Thyroid gland (tissue), 4 donors: ENCODE results near the gene TRIM7. TPM values are rescaled to one million over a fixed set of nuclear protein-coding genes. Genes with fewer than 3 reads are reported as not detected.
"Not testable (repeated sequence)": the region's sequence is repeated elsewhere in the genome, so short reads cannot be mapped to it uniquely, and the experiment has no call there.

Source experiments
- DNase-seq, 2 donors: peaks; one replicate each; pipeline ENCODE4 v3.0.0-alpha.2; 2019
- H3K27ac ChIP-seq, 3 donors: fragments of 200-600 bp; sonication (generic); 1 replicate in 2 of 3; 2 replicates in 1 of 3; pipeline ENCODE4 v1.5.1; 2016 to 2019; ENCODE audit warnings: mild to moderate bottlenecking in 1 of 3, moderate library complexity in 1 of 3
- H3K27me3 ChIP-seq: fragments of 200-600 bp; sonication (generic); one replicate; pipeline ENCODE4 v1.5.1; 2019
- H3K36me3 ChIP-seq, 2 donors: fragments of 200-600 bp; sonication (generic); one replicate each; pipeline ENCODE4 v1.5.1; 2016 to 2019
- H3K4me1 ChIP-seq, 2 donors: fragments of 200-600 bp; sonication (generic); one replicate each; pipeline ENCODE4 v1.5.1; 2017 to 2019
- H3K4me3 ChIP-seq, 3 donors: fragments of 200-600 bp; sonication (generic); replicated peaks in 1 of 3; 1 replicate in 2 of 3; 2 replicates in 1 of 3; pipeline ENCODE4 v1.5.1; 2016; ENCODE audit warnings: mild to moderate bottlenecking in 1 of 3
- H3K9me3 ChIP-seq: fragments of 200-600 bp; sonication (generic); one replicate; pipeline ENCODE4 v1.5.1; 2017
- POLR2A ChIP-seq, 2 donors: fragments of 450-650 bp; IDR thresholded peaks; one replicate each; pipeline ENCODE4 v1.6.1; 2017; ENCODE audit warnings: antibody characterized with exemption in 2 of 2, mild to moderate bottlenecking in 2 of 2, moderate library complexity in 1 of 2
- WGBS, 2 donors: methylation state at CpG; one replicate each; pipeline ENCODE4 v1.1.5; 2017; 5-methylcytosine and 5-hydroxymethylcytosine counted together
- intact Hi-C: fragments of 100-400 bp; cut with DNase I; formaldehyde crosslinking; loops from one replicate; pipeline ENCODE4 v1.15.1; 2023
- total RNA-seq, 4 donors: library from RNA; depleted of rRNA; stranded (reverse); fragments of >200 nt; gene quantifications; one replicate each; pipeline ENCODE4 v1.2.3, GENCODE V29; 2016
- TF ChIP-seq, protein P1 (sequence below), 6 experiments: fragments of 200-600 bp in 3 of 6; fragments of 450-650 bp in 3 of 6; sonication (generic) in 3 of 6; IDR thresholded peaks; one replicate each; pipeline ENCODE4 v1.5.1; 2016 to 2019; ENCODE audit warnings: antibody characterized with exemption in 6 of 6, mild to moderate bottlenecking in 2 of 6, inconsistent platforms in 1 of 6, moderate library complexity in 1 of 6

TRIM7 gene
- total RNA-seq, 4 donors from 2014 or later, result 12.3 to 14.2 (median 13.0) TPM

DNA sequence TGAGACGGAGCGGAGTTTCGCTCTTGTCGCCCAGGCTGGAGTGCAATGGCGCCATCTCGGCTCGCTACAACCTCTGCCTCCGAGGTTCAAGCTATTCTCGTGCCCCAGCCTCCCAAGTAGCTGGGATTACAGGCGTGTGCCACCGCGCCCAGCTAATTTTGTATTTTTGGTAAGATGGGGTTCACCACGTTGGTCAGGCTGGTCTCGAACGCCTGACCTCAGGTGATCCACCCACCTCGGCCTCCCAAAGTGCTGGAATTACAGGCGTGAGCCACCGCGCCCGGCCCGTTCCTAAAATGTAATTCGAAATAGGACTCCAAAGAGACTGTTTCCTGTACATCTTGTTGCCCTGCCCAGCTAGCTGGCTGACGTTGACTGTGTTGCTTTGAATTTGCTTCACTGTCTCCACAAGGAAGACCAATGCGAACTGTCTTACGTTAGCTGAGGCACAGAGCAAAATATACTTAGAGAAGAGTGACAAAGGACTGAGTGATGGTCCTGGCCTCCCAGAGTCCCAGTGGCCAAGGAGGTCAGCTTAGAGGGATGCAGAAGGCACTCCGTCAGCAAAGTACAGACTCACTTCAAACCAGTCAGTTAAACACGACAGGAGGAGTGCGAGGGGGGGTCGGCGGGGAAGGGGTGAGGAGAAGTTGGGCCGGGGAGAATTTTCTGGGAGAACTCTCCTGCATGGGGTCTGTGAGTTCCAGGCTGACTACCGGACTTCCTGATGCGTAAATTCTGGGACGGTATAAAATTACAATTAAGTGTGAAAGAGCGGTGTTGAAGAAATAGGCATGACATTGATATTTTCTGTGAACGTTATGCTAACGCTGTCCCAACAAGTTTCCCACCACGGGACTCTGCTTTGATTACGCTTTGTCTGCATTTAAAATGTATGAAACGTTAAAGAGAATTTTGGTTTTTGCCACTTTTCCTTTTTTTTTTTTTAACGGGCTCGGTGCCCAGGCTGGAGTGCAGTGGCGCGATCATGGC is 11.3 kb upstream of the TRIM7 start:
- H3K4me3 ChIP-seq, result peak overlapping the region in 1 of 3 donors; percentile 30
- DNase-seq, result no peak
- no peaks in the 10 kb centered on the region for H3K36me3 ChIP-seq
- H3K4me1 ChIP-seq, result peaks cover 8 to 15% of the 10 kb centered on the region in 2 donors
- 37 to 45% methylated on average over 44 of the region's 44 CpGs for WGBS, 2 donors
- H3K9me3 ChIP-seq, result no peaks in the 10 kb centered on the region
- no peak overlapping the region for H3K27ac ChIP-seq
- no peaks in the 10 kb centered on the region for H3K27me3 ChIP-seq
- intact Hi-C loops, result no loop called here
- TF ChIP-seq POLR2A (IDR thresholded peaks at IDR 0.05), result no peak
- TF ChIP-seq, protein P1, sequence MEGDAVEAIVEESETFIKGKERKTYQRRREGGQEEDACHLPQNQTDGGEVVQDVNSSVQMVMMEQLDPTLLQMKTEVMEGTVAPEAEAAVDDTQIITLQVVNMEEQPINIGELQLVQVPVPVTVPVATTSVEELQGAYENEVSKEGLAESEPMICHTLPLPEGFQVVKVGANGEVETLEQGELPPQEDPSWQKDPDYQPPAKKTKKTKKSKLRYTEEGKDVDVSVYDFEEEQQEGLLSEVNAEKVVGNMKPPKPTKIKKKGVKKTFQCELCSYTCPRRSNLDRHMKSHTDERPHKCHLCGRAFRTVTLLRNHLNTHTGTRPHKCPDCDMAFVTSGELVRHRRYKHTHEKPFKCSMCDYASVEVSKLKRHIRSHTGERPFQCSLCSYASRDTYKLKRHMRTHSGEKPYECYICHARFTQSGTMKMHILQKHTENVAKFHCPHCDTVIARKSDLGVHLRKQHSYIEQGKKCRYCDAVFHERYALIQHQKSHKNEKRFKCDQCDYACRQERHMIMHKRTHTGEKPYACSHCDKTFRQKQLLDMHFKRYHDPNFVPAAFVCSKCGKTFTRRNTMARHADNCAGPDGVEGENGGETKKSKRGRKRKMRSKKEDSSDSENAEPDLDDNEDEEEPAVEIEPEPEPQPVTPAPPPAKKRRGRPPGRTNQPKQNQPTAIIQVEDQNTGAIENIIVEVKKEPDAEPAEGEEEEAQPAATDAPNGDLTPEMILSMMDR (IDR thresholded peaks at IDR 0.05), result no peak

DNA sequence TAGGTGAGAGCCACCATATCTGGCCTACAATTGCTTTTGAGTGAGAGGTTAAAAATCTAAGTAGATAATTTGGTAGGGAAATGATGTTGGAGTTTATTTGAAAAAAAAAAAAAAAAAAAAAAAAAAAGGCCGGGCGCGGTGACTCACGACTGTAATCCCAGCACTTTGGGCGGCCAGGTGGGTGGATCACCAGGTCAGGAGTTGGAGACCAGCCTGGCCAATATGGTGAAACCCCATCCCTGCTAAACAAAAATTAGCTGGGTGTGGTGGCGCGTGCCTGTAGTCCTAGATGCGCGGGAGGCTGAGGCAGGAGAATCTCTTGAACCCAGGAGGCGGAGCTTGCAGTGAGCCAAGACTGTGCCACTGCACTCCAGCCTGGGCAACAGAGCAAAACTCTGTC is 9.3 kb upstream of the TRIM7 start:
- H3K27ac ChIP-seq, H3K27me3 ChIP-seq, intact Hi-C loops, H3K4me3 ChIP-seq, H3K36me3 ChIP-seq, H3K9me3 ChIP-seq, DNase-seq: not testable (repeated sequence)
- WGBS, 2 donors, result 92 to 95% methylated on average over 10 of the region's 10 CpGs
- peaks cover 8 to 15% of the 10 kb centered on the region in 2 donors for H3K4me1 ChIP-seq

DNA sequence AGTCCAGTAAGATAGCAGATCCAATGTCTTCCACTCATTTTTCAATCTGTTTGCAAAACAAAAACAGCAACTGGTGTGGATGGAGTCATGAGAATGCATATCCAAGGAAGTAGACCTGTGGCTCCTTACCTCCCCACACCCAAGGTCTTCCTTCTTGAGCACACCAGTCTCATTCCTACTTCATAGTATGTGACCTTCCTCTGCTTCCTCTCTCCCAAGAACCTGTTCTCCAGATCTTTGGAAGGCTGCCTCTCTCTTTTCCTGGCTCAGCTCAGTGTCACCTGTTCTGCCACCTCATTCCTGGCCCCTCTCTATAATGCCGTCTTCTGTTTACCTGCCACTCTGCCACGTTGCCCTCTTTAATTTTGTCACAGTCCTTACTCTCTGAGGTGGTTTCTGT is 7.9 kb upstream of the TRIM7 start:
- TF ChIP-seq POLR2A (IDR thresholded peaks at IDR 0.05), result no peak
- TF ChIP-seq, protein P1 (IDR thresholded peaks at IDR 0.05), result no peak
- H3K9me3 ChIP-seq, result no peaks in the 10 kb centered on the region
- intact Hi-C loops, result no loop called here
- H3K4me1 ChIP-seq, result peaks cover 8 to 15% of the 10 kb centered on the region in 2 donors
- WGBS, 2 donors, result 71 to 75% methylated on average over 2 of the region's 2 CpGs
- DNase-seq, result no peak
- H3K4me3 ChIP-seq, result no peak overlapping the region
- no peaks in the 10 kb centered on the region for H3K27me3 ChIP-seq
- no peaks in the 10 kb centered on the region for H3K36me3 ChIP-seq
- no peak overlapping the region for H3K27ac ChIP-seq

DNA sequence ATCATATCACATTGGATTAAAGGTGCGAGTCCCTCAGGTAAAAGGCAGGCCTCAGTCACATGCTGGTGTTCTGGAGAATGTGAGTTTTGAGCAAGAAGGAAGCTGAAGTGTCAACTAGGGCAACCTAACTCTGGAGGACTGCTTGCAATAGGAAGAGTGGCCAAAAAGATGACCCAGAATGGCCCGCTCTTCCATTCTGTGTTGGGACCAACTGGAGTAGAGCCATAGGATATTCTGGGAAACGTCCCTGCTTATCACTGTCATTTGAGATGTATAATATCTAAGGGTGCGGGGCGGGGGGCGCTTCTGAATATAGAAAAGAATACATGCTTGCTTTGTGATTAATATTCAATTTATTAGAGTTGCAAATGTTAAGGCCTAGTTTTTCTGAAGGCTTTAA is 7.1 kb upstream of the TRIM7 start:
- 95% methylated on average over 6 of the region's 6 CpGs for WGBS, 2 donors
- TF ChIP-seq, protein P1 (IDR thresholded peaks at IDR 0.05), result no peak
- TF ChIP-seq POLR2A (IDR thresholded peaks at IDR 0.05), result no peak
- Histone ChIP-seq H3K27ac (no peak overlapping the region), H3K4me1 (peaks cover 5 to 7% of the 10 kb centered on the region in 2 donors), H3K4me3 (no peak overlapping the region), H3K27me3 (no peaks in the 10 kb centered on the region), H3K9me3 (no peaks in the 10 kb centered on the region), H3K36me3 (no peaks in the 10 kb centered on the region)
- intact Hi-C loops, result no loop called here
- no peak for DNase-seq

DNA sequence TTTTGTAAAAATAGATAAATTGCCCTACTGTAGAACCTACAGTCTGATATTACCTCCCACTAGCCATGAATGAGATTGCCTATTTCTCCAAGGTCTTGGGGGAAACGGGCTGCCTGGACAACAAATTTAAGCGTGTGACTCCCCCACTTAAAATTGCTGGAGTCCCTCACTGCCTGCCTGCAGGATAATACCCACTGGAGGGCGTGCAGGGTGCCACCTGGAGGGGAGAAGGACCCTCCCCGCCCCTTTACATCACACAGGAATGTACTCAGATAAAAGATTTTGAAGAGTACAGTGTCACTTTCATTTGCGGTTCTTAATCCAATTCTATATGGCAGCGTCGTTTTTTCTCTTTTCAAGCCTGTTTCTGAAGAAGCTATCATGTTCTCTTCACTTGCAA is 6.2 kb upstream of the TRIM7 start:
- Histone ChIP-seq H3K4me1 (peaks cover 3 to 9% of the 10 kb centered on the region in 2 donors), H3K36me3 (no peaks in the 10 kb centered on the region), H3K4me3 (no peak overlapping the region), H3K27me3 (no peaks in the 10 kb centered on the region), H3K27ac (no peak overlapping the region), H3K9me3 (no peaks in the 10 kb centered on the region)
- no peak for DNase-seq
- no peak for TF ChIP-seq POLR2A (IDR thresholded peaks at IDR 0.05)
- TF ChIP-seq, protein P1 (IDR thresholded peaks at IDR 0.05), result no peak
- intact Hi-C loops, result no loop called here
- 62 to 65% methylated on average over 7 of the region's 7 CpGs for WGBS, 2 donors

DNA sequence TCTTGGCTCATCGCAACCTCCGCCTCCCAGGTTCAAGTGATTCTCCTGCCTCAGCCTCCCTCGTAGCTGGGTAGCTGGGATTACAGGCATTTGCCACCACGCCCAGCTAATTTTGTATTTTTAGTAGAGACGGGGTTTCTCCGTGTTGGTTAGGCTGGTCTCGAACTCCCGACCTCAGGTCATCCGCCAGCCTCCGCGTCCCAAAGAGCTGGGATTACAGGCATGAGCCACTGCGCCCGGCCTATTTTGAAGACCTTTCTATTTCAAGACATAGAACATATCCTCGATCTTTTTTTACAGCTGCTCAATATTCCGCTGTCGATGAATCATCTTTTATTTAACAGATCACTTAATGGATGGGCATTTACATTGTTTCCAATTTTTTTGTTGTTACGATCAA is 5.7 kb upstream of the TRIM7 start:
- H3K36me3 ChIP-seq, H3K27me3 ChIP-seq, intact Hi-C loops, H3K9me3 ChIP-seq, DNase-seq, H3K27ac ChIP-seq, H3K4me3 ChIP-seq: not testable (repeated sequence)
- WGBS, 2 donors, result 79 to 80% methylated on average over 17 of the region's 17 CpGs
- peaks cover 8 to 12% of the 10 kb centered on the region in 2 donors for H3K4me1 ChIP-seq

DNA sequence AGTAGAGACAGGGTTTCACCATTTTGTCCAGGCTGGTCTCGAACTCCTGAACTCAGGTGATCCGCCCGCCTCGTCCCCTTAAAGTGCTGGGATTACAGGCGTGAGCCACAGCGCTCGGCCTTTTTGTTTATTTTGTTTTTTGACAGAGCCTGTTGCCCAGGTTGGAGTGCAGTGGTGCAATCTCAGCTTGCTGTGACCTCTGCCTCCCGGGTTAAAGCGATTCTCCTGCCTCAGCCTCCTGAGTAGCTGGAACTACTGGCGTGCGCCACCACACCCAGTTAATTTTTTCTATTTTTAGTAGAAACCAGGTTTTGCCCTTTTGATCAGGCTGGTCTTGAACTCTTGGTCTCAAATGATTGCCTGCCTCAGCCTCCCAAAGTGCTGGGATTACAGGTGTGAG is 5.2 kb upstream of the TRIM7 start:
- WGBS, 2 donors, result 80 to 84% methylated on average over 11 of the region's 11 CpGs
- H3K27ac ChIP-seq, DNase-seq, H3K36me3 ChIP-seq, H3K9me3 ChIP-seq, H3K27me3 ChIP-seq, intact Hi-C loops, H3K4me3 ChIP-seq: not testable (repeated sequence)
- peaks cover 12 to 16% of the 10 kb centered on the region in 2 donors for H3K4me1 ChIP-seq

DNA sequence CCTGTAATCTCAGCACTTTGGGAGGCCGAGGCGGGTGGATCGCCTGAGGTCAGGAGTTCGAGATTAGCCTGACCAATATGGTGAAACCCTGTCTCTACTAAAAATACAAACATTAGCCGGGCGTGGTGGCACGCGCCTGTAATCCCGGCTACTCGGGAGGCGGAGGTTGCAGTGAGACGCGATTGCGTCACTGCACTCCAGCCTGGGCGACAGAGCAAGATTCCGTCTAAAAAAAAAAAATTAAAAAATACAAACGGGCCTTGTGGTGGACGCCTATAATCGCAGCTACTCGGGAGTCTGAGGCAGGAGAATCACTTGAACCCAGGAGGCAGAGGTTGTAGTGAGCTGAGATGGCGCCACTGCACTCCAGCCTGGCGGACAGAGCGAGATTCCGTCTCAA is 4.0 kb upstream of the TRIM7 start:
- DNase-seq, H3K4me3 ChIP-seq, H3K27me3 ChIP-seq, H3K27ac ChIP-seq, H3K9me3 ChIP-seq, intact Hi-C loops, H3K36me3 ChIP-seq: not testable (repeated sequence)
- peaks cover 12 to 16% of the 10 kb centered on the region in 2 donors for H3K4me1 ChIP-seq
- WGBS, 2 donors, result 83 to 89% methylated on average over 24 of the region's 24 CpGs
